Measurements from ENCODE around the gene TTC24.

Gene TTC24

DNA sequence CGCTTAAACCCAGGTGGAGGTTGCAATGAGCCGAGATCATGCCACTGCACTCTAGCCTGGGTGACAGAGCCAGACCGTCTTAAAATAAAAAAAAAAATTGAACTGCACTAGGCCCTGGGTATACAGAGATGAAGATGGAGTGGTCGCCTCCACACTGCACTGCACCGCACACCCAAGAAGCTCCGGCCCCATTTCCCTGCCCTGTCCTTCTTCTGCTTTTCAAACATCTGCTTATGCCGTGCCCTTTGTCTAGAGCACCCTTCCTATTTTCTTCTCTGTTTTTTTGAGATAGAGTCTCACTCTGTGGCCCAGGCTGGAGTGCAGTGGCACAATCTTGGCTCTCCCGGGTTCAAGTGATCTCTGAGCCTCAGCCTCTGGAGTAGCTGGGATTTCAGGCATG is 24.6 kb upstream of the TTC24 start:
- no peak for DNase-seq (ENCODE audit: low read depth)

DNA sequence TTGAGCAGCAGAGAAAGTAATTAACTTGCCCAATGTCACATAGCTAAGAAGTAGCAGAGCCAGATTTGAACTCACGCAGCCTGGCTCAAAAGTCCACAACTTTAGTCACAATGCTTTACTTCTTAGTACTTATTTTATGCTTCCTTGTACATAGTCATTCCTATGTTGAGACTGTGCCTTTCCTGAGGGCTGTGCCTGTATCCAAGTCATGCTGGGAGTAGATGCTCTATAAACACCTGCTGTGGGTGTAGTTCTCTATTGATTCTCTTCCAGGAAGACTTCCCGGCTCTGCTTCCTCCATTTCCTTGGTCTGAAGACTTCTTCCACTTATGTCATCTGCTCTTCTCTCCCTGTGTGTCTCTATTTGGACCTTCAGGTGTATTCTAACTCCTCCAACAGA is 23.8 kb upstream of the TTC24 start:
- no peak for DNase-seq (ENCODE audit: low read depth)

DNA sequence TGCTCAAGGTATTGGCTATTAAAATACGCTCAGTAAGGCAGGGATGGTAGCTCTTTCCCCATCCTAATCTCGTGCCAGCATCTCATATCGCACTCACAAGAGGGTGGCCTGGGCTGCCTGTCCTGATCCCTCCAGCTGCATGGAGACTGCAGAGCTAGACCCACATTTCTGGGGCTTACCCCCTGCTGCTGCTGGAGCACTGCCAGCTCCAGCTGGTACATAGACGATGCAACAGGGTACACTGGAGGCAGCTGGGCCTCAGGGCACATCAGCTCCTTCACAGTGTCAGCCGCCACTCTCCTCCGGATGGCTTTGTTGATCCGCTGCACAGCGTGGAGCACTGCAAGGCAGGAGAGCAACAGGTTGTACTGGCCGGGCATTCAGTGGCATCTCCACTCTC is 23.2 kb upstream of the TTC24 start:
- DNase-seq (ENCODE audit: low read depth) = no peak

DNA sequence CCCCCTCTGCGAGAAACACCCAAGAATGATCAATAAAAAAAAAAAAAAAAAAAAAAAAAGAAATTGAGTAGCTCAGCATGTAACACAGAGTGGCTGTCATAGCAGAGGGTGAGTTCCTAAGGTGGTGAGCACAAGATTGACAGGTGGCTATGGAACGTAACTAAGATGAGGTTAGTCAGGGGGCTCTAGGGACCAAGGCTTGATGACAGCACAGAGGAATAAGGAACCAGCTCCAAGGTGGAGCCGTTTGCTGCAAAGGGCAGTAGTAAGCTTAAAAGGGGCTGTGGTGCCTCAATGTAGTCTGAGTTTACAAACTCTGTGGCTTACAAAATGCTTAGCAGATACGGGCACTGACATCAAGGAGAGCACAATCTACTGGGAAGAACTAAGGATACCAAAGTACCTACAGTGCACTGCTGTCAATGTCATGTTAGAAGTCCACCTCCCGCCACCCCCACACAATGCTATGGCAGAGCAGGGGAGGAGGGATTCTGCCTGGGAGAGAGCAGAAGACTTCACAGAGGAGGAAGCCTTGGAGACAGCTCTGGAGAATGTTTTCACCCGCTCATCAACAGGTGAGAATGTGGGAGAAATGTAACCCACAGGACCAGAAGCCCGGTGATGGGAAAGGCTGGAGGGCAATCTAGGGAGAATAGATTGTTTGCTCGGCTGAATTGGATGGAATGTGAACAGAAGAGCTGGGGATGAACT is 20.3 kb upstream of the TTC24 start:
- no peak for DNase-seq (ENCODE audit: low read depth)

DNA sequence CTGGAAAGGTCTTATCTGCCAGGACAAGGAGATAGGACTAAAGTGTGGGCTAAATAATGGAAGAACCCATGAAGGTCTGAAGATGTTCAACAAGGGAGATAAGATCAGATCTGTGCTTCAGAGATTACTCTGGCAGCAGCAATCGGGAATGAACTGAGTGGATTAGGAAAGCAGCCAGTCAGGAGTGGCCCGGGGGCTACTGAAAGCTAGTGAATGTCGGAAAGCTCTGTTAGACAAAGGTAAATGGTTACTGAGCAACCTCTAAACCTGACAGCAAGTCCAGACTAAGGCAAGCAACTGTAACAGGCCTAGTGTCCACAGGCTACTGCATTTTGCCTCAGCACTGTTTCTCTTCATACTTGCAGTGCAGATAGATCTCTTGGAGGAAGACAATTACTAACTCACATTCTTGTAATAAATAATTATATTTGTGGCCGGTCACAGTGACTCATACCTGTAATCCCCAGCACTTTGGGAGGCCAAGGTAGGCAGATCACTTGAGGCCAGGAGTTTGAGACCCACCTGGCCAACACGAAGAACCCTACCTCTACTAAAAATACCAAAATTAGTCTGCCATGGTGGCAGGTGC is 19.6 kb upstream of the TTC24 start:
- no peak for DNase-seq (ENCODE audit: low read depth)

DNA sequence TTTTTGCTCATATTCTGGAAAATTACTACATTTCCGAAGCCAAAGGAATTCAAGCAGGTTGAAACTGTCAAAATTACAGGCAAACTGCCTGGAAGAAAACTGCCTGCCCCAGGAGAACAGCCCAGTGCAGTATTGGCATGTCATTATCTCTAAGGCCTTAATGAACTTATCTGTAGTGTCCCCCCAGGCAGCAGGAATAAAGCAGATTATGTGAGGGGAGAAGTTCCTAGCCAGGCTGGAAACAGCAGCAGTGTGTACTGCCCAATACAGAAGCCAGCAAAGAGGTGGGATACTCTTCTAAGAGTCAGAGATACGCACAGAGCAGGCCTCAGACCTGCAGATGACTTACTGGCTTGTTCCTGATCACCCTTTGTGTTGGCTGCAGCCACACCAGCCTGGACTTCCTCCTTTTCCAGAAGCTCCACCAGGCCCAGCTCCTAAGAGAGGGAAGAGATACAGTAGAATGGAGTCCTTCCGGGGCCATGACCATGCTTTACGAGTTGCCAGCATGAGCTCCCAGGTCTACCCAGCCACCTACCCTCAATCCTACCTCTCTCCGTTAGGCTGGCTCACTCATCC is 18.8 kb upstream of the TTC24 start:
- DNase-seq (ENCODE audit: low read depth) = no peak

DNA sequence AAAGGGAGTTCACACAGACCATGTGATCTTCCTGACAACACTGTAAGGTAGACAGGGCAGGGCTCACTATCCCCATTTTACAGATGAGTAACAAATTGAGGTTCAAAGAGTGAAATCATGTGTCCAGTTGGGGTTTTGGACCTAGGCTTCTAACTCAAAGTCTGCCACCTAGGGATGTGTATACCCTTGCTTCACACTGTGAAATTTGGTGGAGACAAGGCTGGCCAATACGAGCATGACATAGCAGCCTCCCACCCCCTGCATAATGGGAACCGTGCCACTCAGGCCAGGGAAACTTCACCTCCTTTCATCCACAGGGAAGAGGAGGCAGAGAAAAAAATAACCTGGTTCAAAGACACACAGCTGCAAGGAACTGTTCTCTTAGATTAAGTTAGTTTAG is 14.0 kb upstream of the TTC24 start:
- no peak for DNase-seq (ENCODE audit: low read depth)

DNA sequence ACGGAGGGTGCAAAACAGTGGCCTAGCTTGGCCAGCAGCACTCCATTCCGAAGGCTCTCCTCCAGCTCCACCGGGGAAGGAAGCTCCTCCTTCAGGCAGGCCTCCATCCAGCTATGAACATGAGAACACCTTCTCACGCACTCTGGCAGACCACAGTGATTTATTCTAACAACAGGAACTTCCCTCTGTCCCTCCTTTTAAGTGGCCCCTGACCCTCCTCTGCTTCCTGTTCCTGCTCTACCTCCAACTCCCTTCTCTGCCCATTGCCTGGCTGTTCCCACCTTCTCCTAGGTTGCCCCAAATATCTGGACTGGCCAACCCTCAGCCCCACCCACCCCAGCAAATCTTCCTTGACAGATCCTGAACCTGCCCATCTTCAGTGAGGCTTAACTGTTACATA is 13.1 kb upstream of the TTC24 start:
- DNase-seq (ENCODE audit: low read depth) = no peak

DNA sequence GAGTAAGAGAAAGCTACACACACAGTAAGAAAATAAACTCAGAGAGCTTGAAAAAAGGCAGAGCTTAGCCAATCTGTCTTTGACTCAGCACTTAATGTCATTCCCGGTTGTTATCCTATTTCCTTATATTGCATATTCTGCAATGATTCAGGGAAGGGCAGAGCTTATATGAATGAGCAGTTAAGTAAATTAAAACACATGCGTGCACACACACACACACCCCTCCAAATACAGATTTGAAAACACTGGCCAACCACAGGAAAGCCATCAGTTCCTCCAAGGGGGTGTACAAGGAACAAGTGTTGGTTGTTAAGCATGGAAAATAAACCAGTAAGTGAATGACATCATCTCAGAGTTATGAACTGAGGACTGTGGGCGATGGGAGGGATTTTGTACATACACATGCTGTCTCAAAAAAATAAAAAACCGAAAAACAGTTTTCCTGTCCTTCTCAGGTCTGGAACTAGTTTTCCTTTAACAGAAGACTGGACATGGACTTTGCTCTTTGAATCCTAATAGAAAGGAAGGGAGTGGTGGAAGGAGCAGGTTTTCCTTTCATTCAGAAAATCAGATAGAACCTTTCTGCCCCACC is 8.2 kb upstream of the TTC24 start:
- DNase-seq (ENCODE audit: low read depth) = no peak

DNA sequence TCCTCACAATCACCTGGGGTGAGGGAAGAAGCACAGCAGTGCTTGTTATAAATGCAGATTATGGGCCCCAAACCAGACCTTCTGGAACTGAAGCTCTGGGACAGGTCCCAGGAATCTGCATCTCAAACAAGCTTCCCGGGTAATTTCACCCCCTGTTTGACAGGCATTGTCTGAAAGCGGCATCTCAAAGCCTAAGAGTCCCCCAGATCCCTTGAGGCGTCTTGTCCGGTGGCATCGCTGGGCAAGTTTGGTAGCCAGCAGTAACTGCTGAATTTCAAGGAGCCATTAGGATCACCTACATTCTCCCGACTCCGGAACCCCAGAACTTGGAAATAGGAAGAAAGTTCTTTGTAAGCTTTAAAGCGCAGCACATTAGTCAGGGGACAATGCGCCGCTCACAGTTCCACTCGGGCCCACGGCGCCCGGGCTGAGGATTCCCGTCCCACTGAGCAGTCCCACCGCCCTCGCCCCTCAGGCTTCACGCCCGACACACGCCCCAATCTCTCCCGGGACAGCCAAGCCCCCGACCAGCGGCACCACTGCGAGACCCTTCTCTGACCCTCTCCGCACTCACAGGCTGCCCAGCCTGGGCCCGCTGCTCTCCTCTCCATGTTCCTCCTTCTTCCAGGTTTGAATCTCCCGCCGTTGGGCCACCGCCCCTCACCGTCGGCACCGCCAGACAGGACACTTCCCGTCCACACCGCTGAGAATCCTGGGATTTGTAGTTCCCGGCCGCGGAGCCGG is 7.4 kb upstream of the TTC24 start, which contains the start of gene IQGAP3:
Gene IQGAP3, minus strand, starts transcription at position 647 of the 744 bp plus-strand sequence. Its CDS starts 36 bp downstream, at position 611.
- peak; percentile 43 for DNase-seq (ENCODE audit: low read depth)

DNA sequence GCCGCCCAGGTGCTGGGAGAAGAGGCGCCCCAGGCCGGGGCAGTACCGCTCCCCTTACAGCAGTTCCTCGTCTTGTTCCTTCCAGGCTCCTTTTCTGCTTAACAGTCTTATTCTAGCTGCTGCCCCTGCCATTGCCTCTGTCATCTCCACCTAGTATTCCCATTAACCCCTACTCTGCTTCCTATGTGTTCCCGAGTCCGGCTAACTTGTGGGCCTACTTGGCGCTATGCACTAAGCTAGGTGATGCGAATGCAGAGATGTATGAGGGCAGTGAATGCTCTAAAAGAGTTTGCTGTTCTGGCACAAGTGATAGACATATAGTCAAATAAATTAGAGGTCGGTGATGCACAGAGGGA is 6.9 kb upstream of the TTC24 start:
- DNase-seq (ENCODE audit: low read depth) = no peak

DNA sequence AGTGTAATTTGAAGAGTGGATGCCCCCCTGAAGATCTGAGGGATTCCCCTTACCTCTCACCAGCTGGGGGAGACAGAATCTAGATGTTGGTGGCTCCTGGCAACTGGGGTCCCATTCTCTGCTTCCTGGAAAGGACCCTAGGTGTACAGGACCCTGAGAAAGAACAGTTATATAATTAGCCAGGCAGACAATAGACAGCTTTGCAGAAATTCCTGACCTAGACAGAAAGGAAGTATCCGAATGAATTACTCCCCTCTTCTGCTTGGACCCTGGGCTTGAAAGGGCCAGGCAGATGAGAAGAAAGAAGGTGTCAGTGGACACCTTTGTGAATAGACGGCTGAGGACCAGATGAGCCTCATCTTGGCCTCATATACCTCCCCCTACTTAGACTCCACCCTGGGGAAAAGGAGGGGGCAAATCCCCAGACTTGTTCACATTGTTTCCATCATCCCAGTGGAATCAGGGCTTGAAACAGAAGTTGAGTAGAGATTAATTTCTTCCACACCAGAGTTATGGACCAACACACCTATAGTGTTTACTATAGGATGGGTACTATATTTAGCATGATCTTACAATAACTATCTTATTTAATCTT is 5.4 kb upstream of the TTC24 start:
- DNase-seq (ENCODE audit: low read depth) = no peak

DNA sequence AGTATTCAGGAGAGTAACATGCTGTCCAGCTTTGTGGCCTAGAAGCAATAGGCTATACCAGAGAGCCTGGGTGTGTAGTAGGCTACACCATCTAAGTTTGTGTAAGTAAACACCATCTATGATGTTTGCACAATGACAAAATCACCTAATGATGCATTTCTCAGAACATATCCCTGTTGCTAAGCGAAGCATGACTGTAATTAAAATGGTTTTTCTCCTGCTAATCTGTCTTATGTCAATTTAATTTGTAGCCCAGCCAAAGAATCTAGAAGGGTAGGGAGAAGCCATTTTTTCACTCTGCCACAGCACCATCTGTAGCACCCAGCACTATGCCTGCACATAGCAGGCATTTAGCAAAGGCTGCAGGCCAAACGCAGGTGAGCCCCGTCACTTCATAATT is 2.0 kb upstream of the TTC24 start:
- DNase-seq (ENCODE audit: low read depth) = no peak

DNA sequence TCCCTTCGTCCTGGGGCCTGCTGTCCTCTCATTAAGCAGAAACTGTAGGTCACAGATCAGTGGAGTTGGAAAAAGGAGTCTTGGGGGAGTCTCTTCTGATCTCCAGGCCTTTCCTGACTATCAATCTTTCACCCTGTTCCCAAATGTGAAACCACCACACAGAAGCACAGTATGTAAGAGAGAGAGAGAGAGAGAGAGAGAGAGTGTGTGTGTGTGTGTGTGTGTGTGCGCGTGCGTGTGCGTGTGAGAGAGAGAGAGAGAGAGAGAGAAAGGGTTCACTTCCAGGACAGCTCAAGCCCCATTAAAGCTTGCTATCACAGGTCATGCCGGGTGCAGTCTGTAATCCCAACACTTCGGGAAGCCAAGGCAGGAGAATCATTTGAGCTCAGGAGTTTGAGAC is 1.5 kb upstream of the TTC24 start:
- DNase-seq (ENCODE audit: low read depth) = no peak

DNA sequence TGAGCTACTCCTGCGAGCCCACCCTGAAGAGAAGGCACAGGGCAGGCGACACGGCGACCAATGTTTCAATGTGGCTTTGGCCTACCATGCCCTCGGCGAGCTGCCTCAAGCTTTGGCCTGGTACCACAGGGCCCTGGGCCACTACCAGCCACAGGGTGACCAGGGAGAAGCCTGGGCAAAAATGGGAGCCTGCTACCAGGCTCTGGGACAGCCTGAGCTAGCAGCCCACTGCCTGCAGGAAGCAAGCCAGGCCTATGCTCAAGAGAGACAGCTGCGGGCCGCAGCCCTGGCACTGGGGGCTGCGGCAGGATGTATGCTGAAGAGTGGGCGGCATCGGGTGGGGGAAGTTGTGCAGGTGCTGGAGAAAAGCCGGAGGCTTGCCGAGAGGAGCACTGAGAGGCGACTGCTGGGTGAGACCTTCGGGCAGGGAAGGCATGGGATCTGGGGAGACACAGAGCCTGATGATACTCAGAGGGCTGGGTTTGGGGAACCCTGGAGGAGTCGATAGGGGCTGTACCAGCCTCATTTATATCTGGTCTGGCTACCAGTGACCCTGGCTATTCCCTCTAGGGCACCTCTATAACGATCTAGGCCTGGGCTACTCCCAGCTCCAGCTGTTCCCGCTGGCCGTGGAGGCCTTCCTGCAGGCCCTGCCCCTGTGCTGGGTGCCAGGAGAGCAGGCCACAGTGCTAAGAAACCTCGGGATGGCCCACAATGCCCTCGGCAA is 2.3 kb downstream of the TTC24 start:
- no peak for DNase-seq (ENCODE audit: low read depth)

DNA sequence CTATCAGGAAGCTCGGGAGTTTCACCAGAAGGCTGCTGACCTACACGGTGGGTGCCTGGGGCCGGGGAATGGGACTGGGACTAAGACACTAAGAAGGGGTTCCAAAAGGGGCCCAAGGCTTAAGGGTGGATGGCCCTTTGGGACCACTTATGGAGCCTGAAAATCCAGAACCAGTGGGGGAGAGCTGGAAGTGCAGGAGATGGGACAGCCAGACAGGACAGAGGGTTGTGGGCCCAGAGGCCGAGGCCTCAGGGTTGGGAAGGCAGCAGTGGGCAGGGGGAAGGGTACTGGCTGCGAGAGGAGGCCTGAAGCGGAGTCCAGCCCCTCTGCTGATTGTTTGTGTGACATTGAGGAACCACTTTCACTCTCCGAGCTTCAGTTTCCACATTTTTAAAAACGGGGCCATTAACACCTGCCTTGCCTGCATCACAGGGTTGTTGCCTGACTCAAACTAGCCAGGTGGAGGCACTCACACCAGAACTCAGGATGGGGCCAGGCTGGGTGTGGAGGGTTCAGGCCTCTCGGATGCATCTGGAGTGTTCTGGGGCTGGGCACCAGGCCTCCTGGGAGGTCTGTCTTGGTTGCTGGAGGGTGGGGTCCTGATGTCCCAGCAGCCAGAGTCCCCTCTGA is 3.0 kb downstream of the TTC24 start:
- DNase-seq (ENCODE audit: low read depth) = no peak

DNA sequence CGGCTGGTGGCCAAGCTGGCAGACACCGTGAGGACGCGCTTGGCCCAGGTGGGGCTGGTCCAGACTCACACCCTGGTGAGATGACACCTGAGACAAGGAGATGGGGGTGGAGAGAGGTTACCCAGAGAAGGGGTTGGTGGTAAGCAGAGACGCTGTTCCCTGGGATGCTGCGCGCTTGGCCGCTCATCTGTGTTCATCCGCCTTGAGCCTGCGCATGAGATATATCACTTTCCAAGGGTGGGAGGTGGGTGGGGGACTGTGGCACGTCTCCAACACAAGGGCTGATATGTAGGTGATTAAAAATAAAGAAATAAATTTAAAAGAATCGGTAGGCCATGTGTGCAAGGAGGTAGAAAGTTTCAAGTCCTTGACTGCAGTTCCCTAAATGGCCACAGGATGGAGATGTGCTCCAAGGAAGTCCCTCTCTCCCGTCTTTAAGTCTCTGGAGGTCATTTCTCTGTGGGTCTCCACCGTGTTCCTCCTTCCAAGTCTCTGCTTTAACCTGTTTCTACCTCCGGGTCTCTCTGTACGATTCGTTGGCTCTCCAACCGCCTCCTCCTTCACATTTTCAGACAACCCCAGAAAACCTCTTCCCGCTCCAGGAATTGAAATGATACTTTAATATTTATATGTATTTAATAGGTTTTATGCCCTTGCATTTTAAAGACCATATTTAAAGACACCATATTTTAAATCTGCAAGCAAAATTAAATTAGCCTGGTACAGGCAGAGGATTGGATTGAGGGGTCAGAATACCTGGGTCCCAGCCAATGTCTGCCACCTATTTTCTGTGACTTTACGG is 4.5 kb downstream of the TTC24 start:
- peak; percentile 66 for DNase-seq (ENCODE audit: low read depth)

DNA sequence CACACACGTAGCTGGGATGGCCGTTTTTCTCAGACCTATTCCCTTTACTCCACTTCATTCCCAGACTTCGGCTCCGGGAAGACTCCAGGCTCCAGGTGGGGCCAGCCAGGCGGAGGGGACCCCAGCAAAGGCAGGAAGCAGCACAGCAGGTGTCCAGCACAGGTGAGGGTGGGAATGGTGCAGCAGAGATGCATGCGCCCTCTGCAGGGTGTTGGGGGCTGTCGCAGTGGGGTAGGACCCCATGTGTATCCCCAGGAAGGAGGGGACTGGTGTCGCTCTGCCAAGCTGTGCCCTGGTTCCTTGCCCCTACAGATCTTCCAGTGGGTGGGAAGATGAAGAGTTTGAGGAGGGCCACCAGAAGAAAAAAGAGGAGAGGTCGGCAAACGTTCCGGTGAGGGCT is 5.3 kb downstream of the TTC24 start:
- DNase-seq (ENCODE audit: low read depth) = no peak

DNA sequence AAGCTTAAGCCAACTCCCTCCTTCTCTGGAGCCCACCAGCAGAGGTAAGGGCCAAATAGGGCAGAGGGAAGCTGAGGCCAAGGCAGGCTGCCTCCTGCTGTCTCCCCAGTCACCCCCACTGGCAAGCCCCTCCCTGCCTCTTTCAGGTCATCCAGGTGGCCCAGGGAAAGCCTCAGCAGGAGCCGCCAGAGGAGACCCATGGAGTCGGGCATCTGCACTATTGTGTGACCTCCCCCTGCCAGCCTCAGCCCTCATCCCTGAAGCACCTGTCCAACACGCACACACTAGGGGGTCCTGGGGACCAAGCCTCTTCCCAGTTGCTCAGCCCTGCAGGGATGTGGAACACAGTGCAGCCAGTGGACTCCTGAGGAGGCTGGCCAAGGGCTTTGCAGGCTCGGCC is 6.8 kb downstream of the TTC24 start:
- DNase-seq (ENCODE audit: low read depth) = no peak

DNA sequence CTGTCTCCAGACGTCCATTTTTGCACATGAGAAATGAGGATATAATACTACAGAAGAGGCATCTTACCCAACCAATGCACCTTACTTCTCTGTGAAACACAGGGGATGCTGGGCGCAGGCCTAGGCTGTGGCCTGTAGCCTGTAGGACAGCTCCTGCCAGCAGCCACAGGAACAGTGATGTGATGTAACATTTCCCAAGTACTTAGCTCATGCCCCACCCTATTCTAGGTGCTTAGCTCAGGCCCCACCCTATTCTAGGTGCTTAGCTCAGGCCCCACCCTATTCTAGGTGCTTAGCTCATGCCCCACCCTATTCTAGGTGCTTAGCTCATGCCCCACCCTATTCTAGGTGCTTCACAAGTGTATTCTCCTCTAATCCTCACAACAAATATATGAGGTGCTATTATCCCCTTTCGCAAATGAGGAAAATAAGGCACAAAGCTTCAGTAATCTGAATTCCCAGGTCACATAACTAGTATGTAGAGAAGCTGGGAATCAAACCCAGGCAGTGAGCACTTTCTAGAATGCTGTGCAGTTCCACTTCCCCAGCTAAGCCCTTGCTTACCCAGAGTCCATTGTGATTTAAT is 7.5 kb downstream of the TTC24 start:
- no peak for DNase-seq (ENCODE audit: low read depth)
